H1 (cell line): ENCODE results near the gene MEX3B. TPM values are rescaled to one million over a fixed set of nuclear protein-coding genes. Genes with fewer than 3 reads are reported as not detected.

Experiments used
- BRCA1 ChIP-seq: IDR thresholded peaks from 2 replicates; pipeline ENCODE4 v1.6.1; 2012; ENCODE audit warnings: low read depth, low read length, improper control_type of control experiment
- POLR2A ChIP-seq, 2 experiments: IDR thresholded peaks; 1 replicate in 1 of 2; 2 replicates in 1 of 2; pipeline ENCODE4 v1.6.1; 2011; ENCODE audit warnings: low read depth in 2 of 2, low read length in 2 of 2, mild to moderate bottlenecking in 2 of 2; ENCODE audit errors: control extremely low read depth in 1 of 2
- SAP30 ChIP-seq: fragments of 300-600 bp; sonication (generic); IDR thresholded peaks from 2 replicates; pipeline ENCODE4 v1.7.1; 2012; ENCODE audit warnings: low read length, moderate library complexity, mild to moderate bottlenecking, inconsistent platforms; ENCODE audit not compliant: insufficient read depth, insufficient replicate concordance
- polyA plus RNA-seq, 7 experiments: library from polyadenylated mRNA; depleted of rRNA in 3 of 7; stranded (reverse) in 5 of 7; unstranded in 2 of 7; fragments of >200 nt in 5 of 7; fragments of 200-250 nt in 2 of 7; gene quantifications; 1 replicate in 5 of 7; 2 replicates in 1 of 7; 4 replicates in 1 of 7; pipeline versions ENCODE4 v1.2.1 to v1.2.3, GENCODE V29; 2011 to 2013; ENCODE audit warnings: missing spikeins in 2 of 7, mixed read lengths in 2 of 7
- total RNA-seq: library from RNA; stranded (reverse); fragmentation: NEBNext Ultra II Directional; extraction: Animal tissue kit (Norgen Biotek cat#: 25700); gene quantifications from 2 replicates; pipeline ENCODE4 v1.2.1, GENCODE V29; 2021

The MEX3B gene
- total and polyA plus RNA-seq, 2 of the 8 experiments (the other 6 are each of a cell fraction or from before 2014, with no cell fraction given) = 8.0 to 15.9 TPM

DNA sequence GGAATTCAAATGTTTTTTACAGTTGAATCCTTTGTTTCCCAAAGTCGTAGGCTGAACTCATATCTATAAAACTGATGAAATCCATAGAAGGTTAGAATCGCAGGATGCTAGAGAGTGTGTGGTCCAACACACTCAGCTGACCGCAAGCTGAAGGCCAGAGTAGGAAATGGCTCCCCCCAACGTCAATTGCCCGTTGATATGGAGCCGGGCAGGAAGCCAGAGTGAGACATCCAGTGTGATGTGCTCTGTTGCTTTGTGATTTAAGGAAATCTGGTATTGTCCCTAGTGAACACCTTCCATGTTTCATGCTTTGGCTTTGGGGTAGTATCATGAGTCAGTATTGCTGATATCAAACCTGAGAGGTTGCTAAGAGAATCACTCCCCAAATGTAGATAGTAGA lies 5.8 kb upstream of the MEX3B start (continued):
- TF ChIP-seq SAP30 = no peak
- no peak for TF ChIP-seq POLR2A (IDR thresholded peaks at IDR 0.05; ENCODE audit: control extremely low read depth in 1 of 2, low read depth in 2 of 2, low read length in 2 of 2)
- TF ChIP-seq BRCA1 = no peak
